GM12872 (cell line): ENCODE results near the gene POMGNT2.

ENCODE experiments used
- CTCF ChIP-seq: IDR thresholded peaks from 3 replicates; pipeline ENCODE4 v1.5.1; 2011; ENCODE audit warnings: low read depth, mild to moderate bottlenecking, low read length, moderate library complexity; ENCODE audit not compliant: insufficient read depth

POMGNT2 gene

GRCh38 chr3:43142472-43142871, 36.6 kb upstream of the POMGNT2 start:
- no peak for TF ChIP-seq CTCF

GRCh38 chr3:43138488-43139231, 32.8 kb upstream of the POMGNT2 start:
- no peak for TF ChIP-seq CTCF

GRCh38 chr3:43132870-43133636, 27.2 kb upstream of the POMGNT2 start:
- TF ChIP-seq CTCF, result no peak

GRCh38 chr3:43132193-43132592, 26.3 kb upstream of the POMGNT2 start:
- no peak for TF ChIP-seq CTCF

GRCh38 chr3:43128464-43128863, 22.6 kb upstream of the POMGNT2 start:
- no peak for TF ChIP-seq CTCF

- no peak for TF ChIP-seq CTCF
These were observed 20.7 kb upstream of the POMGNT2 start for GRCh38 chr3:43126536-43126935.

- no peak for TF ChIP-seq CTCF
These were observed 18.0 kb upstream of the POMGNT2 start for GRCh38 chr3:43123895-43124294.
